ENCODE data around the gene RLN2.
"Not testable (repeated sequence)": the region's sequence is repeated elsewhere in the genome, so short reads cannot be mapped to it uniquely, and the experiment has no call there.

Gene RLN2

GRCh38 chr9:5303840-5304795 lies at the start of gene RLN2:
Gene RLN2 (minus strand): TSS chr9:5304716. CDS start chr9:5304580, 136 bp downstream.
- H3K4me3 ChIP-seq (replicated peaks; ENCODE audit: low read depth, low read length); DNase-seq (ENCODE audit: extremely low read depth, low read depth): not testable (repeated sequence)

DNA sequence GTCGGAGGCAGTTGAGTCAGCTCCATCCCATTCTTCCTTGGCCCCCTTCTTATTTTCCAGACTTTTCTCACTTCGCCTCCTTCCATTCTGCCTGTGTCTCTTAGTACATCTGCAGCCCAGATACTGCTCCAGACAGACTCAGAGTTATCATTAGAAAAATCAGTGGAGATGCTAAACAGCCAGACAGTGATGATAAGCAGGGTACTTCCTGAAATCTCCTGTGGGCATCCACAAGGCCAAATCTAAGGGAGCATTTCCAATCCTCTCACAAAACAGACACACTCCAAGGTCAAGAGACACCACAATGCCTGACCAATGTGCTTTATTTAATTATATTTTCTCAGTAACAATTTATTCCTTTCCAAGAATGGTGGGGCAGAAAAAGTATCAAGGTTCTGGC lies 49.7 kb upstream of the RLN2 start:
- TF ChIP-seq, protein P1, sequence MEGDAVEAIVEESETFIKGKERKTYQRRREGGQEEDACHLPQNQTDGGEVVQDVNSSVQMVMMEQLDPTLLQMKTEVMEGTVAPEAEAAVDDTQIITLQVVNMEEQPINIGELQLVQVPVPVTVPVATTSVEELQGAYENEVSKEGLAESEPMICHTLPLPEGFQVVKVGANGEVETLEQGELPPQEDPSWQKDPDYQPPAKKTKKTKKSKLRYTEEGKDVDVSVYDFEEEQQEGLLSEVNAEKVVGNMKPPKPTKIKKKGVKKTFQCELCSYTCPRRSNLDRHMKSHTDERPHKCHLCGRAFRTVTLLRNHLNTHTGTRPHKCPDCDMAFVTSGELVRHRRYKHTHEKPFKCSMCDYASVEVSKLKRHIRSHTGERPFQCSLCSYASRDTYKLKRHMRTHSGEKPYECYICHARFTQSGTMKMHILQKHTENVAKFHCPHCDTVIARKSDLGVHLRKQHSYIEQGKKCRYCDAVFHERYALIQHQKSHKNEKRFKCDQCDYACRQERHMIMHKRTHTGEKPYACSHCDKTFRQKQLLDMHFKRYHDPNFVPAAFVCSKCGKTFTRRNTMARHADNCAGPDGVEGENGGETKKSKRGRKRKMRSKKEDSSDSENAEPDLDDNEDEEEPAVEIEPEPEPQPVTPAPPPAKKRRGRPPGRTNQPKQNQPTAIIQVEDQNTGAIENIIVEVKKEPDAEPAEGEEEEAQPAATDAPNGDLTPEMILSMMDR (IDR thresholded peaks at IDR 0.05; ENCODE audit: low read depth, low read length, missing control alignments): no peak
- no peak overlapping the region for H3K4me3 ChIP-seq (replicated peaks; ENCODE audit: low read depth, low read length)
- no peak for DNase-seq (ENCODE audit: extremely low read depth, low read depth)

- TF ChIP-seq, protein P1 (IDR thresholded peaks at IDR 0.05; ENCODE audit: low read depth, low read length, missing control alignments): no peak
- H3K4me3 ChIP-seq (replicated peaks; ENCODE audit: low read depth, low read length): no peak overlapping the region
- DNase-seq (ENCODE audit: extremely low read depth, low read depth): no peak
Observed at GRCh38 chr9:5352637-5353248, 48.2 kb upstream of the RLN2 start.

DNA sequence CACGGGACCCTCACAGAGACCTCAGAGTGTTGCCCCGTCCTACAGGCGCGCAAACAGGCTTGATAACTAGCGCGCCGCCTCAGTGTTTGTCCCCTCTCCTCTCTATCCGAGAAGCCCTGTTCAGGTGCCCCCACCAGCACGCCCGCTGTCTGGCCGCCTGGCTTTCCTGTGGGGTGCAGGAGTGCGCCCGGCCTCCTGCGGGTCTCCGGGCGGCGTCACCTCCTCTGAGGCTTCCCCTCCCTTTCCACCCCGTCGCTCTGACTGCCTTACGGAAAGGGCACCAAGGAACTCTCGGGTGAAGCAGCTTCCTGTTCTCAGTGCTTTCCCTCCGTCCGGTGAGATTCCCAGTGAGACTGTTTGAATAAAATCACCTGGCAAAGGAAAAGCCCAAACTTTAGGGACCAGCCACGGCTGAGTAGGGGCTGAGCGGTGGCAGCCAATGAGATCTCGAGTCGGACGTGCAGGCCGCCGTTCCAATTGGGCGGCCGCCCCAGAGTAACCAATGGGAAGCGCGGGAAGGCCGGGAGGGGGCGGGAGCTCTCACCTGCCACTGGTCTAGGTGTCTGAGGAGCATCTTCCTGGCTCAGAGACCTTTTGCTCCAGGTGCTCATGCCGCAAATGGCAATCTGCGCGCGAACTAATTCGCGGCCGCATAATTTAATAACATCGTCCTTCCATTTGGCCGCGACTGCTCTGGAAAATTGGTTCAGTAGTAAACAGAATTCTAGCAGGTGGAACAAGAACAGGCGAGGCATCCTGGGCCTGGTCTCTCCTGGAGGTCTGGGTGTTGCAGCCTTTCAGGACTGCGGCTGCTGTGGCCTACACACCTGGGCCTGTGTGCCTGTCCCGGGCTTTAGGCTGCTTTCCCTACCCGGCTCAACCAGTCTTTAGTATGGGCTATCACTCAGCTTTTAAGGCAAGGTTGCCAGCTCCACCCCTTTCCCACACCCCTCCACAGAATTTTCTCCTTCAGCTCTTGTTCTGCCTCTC lies 34.8 kb upstream of the RLN2 start, which contains the start of gene RLN1:
Gene RLN1, minus strand, starts transcription at position 885 of the 990 bp plus-strand sequence. Its CDS starts 130 bp downstream, at position 755.
- DNase-seq (ENCODE audit: extremely low read depth, low read depth); H3K4me3 ChIP-seq (replicated peaks; ENCODE audit: low read depth, low read length): not testable (repeated sequence)

DNA sequence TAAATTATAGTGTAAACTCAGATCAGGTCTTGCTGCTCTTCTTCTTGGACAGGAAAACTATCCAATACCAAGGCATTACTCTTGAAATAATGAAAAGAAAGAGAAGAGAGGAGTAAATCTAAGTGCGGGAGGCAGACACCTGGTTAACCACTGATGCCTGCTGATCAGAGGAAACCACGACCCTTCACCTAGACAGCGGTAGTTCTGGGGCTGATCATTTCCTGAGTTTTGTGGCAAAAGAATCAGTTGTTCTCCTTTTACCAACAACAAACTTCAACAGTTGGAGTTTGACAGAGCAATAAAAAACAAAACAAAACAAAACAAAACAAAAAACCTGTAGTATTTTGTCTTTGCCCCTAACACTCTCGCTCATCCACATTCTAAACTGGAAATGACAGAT lies 32.2 kb upstream of the RLN2 start:
- no peak overlapping the region for H3K4me3 ChIP-seq (replicated peaks; ENCODE audit: low read depth, low read length)
- DNase-seq (ENCODE audit: extremely low read depth, low read depth): no peak
- TF ChIP-seq, protein P1 (IDR thresholded peaks at IDR 0.05; ENCODE audit: low read depth, low read length, missing control alignments): no peak

GRCh38 chr9:5331276-5331675 lies 26.8 kb upstream of the RLN2 start:
- DNase-seq (ENCODE audit: extremely low read depth, low read depth); H3K4me3 ChIP-seq (replicated peaks; ENCODE audit: low read depth, low read length): not testable (repeated sequence)

- TF ChIP-seq, protein P1 (IDR thresholded peaks at IDR 0.05; ENCODE audit: low read depth, low read length, missing control alignments): no peak
- H3K4me3 ChIP-seq (replicated peaks; ENCODE audit: low read depth, low read length): no peak overlapping the region
- no peak for DNase-seq (ENCODE audit: extremely low read depth, low read depth)
Observed at GRCh38 chr9:5326893-5327548, 22.5 kb upstream of the RLN2 start.
